Stimulated activated CD4-positive, alpha-beta T cell treated with anti-CD3 and anti-CD28 coated beads, Interleukin-12 subunit alpha, Interleukin-12 subunit beta, amount 100 ng/mL, for 48 hours (primary cell): ENCODE measurements around the gene DNAH11.
A peak's percentile ranks its signal among the peaks of the same experiment; 100 is the strongest.
"Not testable (repeated sequence)": the region's sequence is repeated elsewhere in the genome, so short reads cannot be mapped to it uniquely, and the experiment has no call there.

Experiments
- DNase-seq, 3 donors: peaks; one replicate each; pipeline ENCODE4 v3.0.0-alpha.2; 2020; ENCODE audit warnings: low read depth in 2 of 3, low spot score in 1 of 3

DNAH11 gene

GRCh38 chr7:21918216-21918615, 375.4 kb downstream of the DNAH11 start:
- DNase-seq, result no peak

GRCh38 chr7:21920936-21921335, 378.1 kb downstream of the DNAH11 start:
- DNase-seq, result no peak

GRCh38 chr7:21922605-21923004, 379.8 kb downstream of the DNAH11 start:
- DNase-seq, result no peak

- DNase-seq, result no peak
Measured at GRCh38 chr7:21923658-21924057, 380.8 kb downstream of the DNAH11 start.

- DNase-seq, result no peak
Measured at GRCh38 chr7:21926448-21926847, 383.6 kb downstream of the DNAH11 start.

GRCh38 chr7:21927693-21928092, 384.9 kb downstream of the DNAH11 start:
- DNase-seq, result no peak

GRCh38 chr7:21933293-21933692, 390.5 kb downstream of the DNAH11 start:
- DNase-seq, result not testable (repeated sequence)

GRCh38 chr7:21934808-21935207, 392.0 kb downstream of the DNAH11 start:
- no peak for DNase-seq

- no peak for DNase-seq
Measured at GRCh38 chr7:21938463-21938862, 395.6 kb downstream of the DNAH11 start.

GRCh38 chr7:21939136-21939857, 396.5 kb downstream of the DNAH11 start:
- peak; percentile 28 to 71 (median 42) for DNase-seq

GRCh38 chr7:21939858-21940372, 397.1 kb downstream of the DNAH11 start:
- DNase-seq, result no peak

- DNase-seq, result no peak
Measured at GRCh38 chr7:21941611-21942141, 398.8 kb downstream of the DNAH11 start.

GRCh38 chr7:21942955-21943354, 400.1 kb downstream of the DNAH11 start:
- DNase-seq, result no peak

- DNase-seq, result no peak
Measured at GRCh38 chr7:21943436-21943835, 400.6 kb downstream of the DNAH11 start.

- DNase-seq, result peak in 2 of 3 donors; percentile 28 to 31
Measured at GRCh38 chr7:21944616-21945453, 402.0 kb downstream of the DNAH11 start.

GRCh38 chr7:21945454-21946221, 402.8 kb downstream of the DNAH11 start, which contains the start of gene CDCA7L:
TSS of gene CDCA7L (minus strand) at chr7:21945899. CDS start at chr7:21945804, 95 bp downstream.
- peak; percentile 61 to 69 (median 67) for DNase-seq

- no peak for DNase-seq
Measured at GRCh38 chr7:21946222-21946709, 403.4 kb downstream of the DNAH11 start.

GRCh38 chr7:21947056-21947455, 404.2 kb downstream of the DNAH11 start:
- no peak for DNase-seq

GRCh38 chr7:21947946-21948345, 405.1 kb downstream of the DNAH11 start:
- no peak for DNase-seq

- DNase-seq, result no peak
Measured at GRCh38 chr7:21948364-21948763, 405.5 kb downstream of the DNAH11 start.
